Measurements from ENCODE around the gene MDFI.

The MDFI gene, protein sequence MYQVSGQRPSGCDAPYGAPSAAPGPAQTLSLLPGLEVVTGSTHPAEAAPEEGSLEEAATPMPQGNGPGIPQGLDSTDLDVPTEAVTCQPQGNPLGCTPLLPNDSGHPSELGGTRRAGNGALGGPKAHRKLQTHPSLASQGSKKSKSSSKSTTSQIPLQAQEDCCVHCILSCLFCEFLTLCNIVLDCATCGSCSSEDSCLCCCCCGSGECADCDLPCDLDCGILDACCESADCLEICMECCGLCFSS

DNA sequence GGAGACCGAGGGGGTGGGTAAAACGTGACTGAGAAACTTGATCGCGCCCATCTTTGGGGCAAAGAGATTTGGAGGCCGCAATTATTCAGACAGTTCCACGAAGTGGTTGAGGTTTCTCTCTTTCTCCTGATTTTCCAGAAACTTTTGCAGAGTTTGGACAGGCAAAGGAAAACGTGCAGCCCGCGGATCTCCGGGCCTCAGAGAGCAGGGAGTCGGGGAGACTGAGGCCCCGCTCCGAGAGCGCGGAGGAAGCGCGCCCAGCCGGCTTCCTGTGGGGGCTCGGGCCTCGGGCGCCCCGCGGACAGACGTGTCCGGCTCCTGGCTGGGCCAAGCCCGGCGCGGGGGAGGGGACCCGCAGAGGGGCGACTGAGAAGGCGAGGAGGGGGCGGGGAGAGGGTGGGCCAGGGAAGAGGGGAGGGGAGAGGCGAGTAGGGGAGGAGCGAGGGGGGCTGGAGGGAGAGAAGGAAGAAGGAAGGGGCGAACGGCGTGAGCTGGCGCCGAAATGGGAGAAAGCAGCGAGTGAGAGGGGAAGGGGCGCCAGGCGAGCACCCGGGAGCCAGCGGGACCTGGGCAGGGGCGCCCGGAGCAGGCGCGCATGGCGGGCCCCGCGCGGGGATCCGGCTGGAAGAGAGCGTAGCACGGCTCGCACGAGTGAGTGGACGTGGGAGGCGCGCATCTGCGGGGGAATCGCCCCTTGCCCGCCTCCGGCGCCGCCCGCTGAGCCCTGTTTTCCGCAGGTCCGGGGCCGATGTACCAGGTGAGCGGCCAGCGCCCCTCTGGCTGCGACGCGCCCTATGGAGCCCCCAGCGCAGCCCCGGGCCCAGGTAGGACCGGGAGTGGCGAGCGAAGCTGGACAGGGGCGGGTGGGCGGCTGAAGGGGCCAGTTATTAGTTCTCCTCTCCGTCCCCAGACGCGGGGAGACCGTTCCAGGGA lies at the start of gene MDFI:
TSS of gene MDFI (plus strand) at position 467 of the 933 bp plus-strand sequence. CDS start at position 749, 282 bp downstream.
- DNase-seq: no peak

DNA sequence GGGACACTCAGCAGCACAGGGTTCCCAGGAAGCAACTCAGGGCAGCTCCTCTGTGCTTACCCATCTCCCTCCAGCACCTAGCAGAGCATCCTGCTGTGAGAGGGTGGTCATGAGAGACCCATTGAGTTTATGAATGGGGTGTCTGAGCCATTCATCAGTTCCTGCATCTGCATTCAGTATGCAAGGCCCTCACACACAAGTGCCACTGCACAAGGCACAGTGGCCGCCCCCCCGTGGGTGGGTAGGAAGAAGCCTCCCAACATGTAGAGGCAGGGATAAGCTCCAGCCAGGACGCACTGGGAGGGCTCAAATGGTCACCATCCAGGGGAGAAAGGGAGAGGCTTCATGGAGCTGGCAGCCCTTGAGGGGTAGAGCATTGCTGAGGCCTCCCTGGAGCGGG lies 49.0 kb upstream of the MDFI start:
- DNase-seq: no peak

DNA sequence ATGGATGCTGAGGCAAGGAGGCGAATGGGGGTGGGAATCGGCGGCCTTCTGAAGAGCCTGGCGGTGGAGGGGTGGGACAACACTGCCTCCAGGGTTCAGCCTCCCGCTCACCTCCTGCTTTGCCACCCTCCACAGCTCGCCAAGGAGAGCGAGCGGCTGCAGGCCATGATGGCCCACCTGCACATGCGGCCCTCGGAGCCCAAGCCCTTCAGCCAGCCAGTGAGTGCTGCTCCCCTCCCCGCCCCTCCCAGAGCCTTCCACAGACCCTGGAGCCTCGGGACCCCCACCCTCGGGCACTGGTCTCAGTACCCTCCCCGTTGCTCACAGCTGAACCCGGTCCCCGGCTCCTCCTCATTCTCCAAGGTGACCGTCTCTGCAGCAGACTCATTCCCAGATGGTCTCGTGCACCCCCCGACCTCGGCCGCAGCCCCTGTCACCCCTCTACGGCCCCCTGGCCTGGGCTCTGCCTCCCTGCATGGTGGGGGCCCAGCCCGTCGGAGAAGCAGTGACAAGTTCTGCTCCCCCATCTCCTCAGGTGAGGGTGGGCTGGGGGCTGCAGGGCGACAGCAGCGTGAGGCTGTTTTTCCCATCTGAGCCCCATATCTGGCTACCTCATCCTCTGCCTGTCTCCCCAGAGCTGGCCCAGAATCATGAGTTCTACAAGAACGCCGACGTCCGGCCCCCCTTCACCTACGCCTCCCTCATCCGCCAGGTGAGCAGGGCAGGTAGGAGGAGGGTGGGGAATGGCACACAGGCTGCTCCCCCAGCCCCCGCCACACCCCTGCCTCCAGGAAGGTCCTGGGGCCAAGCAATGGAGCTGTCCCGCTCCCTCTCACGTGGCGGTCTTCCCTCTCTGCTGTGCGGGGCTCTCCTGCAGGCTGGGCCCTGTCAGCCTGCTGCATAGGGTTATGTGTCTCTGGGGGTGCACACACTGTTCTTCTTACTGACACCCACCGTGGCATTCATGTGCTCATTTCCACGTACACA lies 48.3 kb upstream of the MDFI start:
- DNase-seq: no peak

DNA sequence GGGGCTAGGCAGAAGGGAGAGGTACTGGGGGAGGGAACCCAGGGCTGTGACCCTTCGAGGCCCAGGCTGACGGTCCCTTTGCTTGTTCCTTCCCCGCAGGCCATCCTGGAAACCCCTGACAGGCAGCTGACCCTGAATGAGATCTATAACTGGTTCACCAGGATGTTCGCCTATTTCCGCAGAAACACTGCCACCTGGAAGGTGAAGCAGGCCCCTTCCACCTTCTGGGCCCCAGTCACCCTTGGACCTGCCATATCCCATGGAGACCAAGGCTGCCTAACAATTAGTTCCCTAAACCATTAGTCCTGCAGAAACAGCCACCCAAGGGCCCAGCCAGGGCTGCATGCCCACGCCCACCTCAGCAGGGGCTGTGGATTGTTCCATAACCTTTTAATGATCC lies 47.1 kb upstream of the MDFI start:
- DNase-seq: no peak

DNA sequence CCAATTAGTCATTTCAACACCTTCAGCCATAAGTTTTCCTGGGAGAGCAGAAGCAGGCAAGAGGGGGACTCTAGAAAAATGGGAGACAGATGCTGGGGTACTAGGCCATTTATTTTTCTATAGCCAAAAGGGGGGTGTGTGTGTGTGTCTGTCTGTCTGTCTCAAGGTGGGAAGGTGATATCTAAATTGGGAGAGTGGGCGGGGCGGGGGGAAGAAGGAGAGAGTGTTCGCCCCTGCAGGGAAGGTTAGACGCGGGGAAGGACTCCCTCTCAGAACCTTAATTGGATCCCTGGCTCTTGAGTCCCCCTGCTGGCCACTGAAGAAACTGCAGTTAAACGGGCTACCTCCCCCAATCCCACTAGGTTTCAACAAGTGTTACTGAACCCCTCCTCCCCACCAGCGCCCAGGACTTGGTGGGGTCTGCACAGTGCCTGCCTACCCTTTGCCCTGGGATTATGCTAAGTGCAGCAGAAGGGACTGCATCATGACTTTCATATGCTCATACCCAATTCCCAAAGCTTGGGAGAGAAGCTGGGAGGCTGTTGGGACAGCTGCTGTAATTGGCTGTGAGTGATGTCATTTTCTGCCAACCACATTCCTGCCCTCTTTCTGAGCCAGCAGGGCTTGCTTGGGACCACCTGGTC lies 46.3 kb upstream of the MDFI start:
- peak; percentile 80 for DNase-seq

DNA sequence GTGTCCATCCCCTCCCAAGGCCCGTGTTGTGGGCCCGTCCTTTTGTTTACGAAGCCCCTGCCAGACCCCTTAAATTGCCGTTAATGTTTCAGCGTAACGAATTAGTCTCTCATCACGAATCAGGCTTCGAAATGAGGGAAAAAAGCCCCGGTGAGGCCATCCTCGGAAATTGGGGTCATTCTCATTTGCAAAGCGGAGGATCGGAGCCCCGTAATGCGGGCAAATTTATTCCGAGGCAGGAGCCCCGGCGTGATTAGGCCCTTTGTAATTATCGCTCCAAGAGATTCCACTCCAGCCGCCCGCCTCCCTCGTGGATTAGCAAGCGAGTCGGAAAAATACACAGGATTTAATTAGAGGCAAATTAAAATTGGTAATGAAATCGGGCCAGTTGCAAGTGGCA lies 44.9 kb upstream of the MDFI start:
- DNase-seq: no peak

DNA sequence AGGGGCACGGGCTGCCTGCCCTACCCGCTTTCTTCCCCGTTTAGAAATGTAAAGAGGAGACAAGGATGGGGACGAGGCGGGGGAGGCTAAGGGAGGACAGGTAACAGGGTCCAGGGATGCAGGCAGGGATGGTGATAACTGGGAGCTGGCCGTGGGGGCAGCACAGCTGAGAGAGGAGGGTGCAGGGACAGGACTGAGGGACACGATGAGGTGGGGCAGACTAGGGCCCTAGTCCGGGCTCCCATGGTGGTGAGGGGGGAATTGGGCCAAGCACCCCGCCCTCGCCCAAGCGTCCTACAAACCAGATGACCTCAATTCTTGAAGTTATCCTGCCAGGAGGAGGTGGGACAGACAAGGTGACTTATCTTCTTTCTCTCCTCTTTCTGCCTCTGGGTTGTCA lies 44.4 kb upstream of the MDFI start:
- DNase-seq: no peak

DNA sequence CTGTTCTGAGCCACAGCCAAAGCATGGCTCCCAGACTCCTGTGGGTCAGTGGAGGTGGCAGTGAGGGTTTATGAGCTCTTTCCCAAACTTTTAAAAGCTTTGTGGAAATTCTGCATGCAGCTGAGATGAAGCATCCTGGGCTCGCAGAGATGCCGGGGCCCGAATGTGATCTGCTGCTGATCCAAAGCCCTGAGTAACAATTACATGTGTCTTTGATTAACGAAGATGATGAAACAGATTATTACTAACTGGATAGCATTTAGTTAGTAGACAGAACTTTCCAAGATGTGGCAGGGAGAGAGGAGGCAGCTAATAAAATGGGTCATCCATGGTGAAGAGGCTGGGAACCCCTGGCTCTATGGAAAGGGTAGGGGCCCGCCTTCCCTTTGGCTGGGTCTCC lies 43.9 kb upstream of the MDFI start:
- no peak for DNase-seq

DNA sequence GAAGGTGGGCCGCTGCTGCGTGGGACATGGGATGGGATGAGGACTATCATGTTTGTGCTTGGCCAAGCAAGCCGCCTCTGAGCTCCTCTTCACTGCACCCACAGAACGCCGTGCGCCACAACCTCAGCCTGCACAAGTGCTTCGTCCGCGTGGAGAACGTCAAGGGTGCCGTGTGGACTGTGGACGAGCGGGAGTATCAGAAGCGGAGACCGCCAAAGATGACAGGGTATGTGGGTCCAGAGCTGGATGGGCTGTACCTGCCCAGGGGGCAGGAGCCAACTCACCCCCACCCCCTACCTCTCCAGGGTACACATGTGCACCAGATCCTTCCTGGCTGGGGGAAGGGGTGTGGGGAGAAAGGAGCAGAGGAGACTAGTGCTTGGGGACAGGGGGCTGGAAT lies 43.5 kb upstream of the MDFI start:
- no peak for DNase-seq

DNA sequence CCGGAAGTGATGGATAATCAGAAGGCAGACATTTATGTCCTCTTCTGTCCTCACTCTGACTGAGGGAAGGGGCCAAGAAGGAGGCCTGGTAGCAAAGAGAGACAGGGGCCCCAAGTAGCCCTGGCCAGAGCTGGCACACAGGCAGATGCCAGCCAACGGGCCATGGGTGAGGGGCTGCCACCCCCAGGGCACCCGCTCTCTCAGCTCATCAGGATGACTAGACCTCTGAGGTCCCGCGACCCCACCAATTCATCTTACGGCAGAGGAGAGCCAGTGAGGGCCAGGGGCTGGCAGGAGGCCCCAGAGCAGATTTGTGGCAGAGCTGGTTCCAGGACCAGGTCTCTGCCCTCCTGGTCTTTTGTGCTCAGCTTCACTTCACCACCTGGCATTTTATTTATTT lies 43.1 kb upstream of the MDFI start:
- DNase-seq: no peak

DNA sequence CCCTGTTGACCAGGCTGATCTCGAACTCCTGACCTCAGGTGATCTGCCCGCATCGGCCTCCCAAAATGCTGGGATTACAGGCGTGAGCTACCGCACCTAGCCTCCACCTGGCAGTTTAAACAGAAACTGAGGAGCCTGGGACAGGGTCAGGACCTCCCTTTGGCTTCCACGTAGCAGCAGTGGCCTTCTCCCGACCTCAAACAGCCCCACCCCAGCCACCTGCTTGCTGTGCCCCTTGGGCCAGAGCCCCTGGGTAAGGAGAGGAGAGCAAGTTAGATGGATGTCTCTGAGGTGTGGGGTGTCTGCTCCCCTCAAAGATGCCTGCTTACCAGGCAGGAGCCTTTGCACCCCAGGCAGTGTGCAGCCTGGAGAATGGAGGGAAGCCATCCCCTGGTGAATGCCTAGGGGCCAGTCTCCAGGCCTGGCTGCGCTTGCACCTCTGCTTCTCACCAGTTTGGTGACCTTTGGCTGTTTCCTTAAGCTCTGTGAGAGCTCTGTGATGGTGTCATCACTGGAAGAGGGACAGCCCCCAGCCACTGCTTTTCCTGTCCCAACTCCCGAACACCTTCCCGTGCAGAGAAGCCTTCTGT lies 42.1 kb upstream of the MDFI start:
- DNase-seq: no peak

DNA sequence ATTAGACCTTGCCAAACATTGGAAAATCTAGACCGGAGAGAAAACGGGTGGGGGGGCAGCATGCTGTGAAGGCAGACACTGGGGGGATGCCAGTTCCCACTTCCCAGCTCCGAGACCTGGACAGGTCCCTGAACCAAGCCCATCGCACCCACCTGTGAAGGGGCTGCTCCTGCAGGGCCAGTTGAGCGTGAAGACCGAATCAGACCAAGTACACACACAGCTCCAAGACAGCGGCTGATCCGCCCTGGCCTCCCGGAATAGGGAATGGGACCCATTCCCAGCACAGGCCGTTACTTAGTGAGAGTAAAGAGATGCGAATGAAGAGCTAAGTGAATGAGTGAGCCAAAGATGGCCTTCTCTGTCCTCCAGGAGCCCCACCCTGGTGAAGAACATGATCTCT lies 41.5 kb upstream of the MDFI start:
- DNase-seq: no peak

DNA sequence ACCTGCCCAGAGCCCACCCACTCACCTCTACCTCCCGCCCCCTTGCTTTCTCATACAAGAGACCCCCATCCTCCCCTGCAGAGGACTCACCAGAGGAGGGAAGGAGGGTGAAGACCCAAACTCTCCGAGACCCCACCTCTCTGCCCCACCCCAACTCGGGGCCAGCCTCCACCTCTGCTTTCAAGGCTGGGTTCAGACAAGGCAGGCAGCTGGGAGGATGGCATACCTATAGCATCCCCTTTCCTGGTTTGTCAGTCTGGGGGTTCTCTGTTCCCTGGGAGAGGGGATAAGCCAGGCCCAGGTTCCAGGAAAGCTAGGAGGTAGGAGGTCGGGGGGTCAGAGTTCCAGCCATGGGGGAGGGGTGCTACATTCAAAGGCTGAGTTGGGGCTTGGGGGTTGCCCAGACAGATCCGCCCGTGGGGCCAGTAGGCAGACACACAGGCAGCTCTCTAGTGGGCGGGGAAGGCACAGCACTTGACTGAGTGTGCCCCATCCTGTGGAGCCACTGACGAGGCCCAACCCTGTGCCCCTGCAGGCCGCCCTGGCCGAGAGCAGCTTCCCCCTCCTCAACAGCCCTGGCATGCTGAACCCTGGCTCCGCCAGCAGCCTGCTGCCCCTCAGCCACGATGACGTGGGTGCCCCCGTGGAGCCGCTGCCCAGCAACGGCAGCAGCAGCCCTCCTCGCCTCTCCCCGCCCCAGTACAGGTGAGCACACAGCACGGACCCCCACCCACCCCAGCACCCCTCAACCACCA lies 40.8 kb upstream of the MDFI start:
- DNase-seq: no peak

DNA sequence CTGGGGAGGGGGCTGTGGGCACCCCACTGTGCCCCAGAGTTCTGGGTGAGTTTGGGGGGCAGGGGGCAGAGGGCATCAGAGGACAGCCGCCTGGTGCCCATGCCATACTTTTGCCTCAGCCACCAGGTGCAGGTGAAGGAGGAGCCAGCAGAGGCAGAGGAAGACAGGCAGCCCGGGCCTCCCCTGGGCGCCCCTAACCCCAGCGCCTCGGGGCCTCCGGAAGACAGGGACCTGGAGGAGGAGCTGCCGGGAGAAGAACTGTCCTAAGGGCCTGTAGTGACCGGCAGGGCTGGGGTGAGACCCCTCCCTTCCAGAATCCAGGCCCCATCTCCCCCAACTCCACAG lies 39.6 kb upstream of the MDFI start:
- DNase-seq: no peak

DNA sequence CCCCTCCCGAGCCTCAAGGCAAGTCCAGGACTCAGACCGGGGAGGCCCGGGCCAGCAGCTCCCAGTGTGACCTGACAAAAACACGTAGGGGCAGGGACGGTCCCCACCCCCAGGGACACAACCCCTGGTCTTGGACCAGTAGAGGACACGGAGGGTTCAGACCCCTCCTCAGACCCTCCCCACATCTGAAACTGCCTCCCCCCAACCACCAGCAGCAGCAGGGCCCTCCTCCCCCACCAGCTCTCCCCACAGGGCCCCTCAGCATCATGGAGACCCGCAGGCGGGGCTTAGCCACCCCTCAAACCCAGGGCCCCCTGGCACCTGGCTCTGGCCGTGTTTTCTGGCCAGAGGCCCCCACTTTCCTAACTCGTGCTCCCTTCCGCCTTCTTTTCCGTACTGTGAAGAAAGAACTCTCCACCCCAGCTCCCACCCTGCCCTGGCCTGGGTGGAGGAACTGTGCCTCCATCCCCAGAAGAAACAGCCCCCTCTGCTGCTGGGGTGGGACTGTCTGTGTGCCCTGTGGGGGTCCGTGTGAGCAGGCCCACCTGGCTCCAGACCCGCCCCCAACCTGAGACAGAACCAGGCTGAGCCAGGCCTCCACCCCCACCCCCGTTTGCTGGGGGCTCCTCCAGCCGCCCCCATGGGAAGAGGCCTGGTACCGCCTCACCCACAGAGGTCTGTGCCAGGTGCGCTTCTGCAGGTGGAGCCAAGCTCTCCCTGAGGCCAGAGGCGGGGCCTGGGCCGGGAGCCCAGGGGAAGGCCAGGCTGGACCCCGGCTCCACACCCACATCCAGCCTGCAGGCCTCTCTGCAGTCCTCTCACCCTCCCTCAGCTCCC lies 39.0 kb upstream of the MDFI start:
- DNase-seq: no peak

DNA sequence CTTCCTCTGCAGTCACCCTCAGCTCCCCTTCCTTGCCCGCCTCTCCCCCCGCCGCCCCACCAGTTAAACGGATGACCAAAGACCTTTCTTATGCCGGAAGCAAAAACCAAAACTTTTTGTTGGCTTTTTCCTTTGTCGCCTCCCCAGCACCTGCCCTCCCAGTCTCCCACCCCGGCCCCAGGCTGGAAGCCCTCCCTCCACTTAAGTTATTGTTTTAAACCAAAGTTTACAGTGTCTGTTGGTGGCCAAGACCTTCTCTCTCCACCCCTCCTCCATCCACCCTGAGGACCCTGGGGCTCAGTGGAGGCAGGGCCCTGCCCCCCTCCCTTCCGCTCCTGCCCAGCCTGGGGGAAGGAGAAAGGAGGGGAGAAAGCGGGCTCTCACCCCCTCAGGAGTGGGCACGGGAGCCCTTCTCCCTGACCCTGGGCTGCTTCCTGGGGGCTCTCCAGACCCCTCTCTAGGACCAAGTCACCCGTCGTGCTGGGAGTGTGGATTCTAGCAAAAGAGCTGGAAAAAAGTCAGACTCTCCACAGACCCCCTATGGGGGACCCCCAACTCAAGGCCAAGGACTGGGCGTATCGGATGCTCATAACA lies 38.3 kb upstream of the MDFI start:
- DNase-seq: no peak

DNA sequence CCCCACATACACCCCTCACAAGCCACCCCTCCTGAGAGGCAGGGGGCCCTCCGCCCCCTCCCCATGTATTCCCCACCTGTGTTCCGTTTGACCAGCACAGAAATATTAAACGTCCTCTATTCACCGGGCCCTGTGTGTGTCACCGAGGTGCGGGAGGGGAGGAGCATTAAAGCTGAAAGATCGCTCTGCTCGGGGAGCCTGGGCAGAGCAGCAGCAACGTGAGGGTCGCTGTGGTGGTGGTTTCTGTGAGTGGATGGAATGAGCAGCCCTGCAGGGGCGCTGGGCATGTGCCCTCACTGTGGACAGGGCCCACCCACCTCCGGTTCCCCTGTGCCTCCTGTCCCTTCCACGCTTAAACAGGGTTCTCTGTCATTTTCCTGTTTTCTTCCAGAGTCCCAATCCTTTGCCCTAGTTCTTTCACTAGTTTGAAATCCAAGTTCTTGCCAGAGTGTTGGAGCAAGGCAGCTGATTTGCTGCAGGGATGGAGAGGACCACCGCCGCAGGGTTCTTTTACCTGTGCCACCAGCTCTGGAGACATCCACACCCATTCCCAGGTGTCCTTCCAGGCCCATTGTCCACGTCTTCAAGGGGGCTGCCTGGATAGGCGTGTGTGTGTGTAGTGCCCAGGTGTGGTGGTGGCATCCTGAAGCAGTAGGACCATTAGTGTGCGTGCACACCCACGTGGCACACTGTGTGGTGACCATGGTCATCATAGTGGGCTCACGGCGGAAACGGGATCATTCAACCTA lies 37.6 kb upstream of the MDFI start:
- DNase-seq: no peak

DNA sequence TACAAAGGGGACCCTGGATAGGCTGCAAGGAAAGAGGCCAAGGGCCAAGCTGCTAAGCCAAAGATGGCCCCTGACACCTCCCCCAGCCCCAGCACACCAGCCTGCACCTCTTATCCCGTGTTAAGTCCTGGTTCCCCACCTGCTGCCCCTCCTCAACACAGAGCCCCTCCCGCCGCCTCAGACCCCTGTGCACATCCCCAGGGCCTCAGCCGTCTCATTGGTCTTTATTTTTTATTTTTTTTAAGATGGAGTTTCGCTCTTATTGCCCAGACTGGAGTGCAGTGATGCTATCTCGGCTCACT lies 37.1 kb upstream of the MDFI start:
- DNase-seq: no peak

DNA sequence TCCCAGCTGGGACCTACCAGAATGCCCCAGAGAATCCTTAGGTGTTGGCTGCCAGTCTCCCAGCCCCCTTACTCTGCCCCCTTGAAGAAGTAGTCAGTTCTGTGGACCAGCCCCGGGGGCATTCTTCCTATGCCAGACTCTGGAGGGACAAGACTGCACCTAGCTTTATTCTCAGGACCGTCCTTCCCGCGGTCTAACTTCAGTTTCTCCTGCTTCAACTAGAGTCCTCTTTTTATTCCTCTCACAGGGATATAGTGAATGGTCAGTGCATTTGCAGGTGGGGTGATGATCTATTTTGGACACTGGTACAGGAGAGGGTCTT lies 35.9 kb upstream of the MDFI start:
- no peak for DNase-seq
